ENCODE results near the gene DPPA2.

The DPPA2 gene

DNA sequence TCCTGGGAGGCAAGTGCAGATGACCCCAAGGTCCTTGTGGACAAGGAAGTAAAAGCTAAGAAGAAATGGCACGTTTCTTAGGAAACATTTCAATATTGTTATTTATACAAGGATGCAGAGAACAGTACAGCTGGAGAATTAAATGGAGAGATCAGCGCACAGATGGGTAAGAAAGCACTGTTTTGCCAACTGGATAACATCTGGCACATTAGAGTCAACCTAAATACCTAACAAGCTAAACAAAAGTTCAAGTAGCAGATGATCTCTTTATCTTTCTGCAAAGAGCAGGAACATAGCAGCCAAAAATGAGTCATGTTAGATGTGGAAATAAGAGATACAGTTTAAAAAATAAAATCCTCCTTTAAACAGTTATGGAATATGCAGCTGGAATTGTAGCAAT lies 36.7 kb upstream of the DPPA2 start:
- H3K4me3 ChIP-seq (ENCODE audit: low read depth, low read length) = no peak overlapping the region
- TF ChIP-seq, protein P1, sequence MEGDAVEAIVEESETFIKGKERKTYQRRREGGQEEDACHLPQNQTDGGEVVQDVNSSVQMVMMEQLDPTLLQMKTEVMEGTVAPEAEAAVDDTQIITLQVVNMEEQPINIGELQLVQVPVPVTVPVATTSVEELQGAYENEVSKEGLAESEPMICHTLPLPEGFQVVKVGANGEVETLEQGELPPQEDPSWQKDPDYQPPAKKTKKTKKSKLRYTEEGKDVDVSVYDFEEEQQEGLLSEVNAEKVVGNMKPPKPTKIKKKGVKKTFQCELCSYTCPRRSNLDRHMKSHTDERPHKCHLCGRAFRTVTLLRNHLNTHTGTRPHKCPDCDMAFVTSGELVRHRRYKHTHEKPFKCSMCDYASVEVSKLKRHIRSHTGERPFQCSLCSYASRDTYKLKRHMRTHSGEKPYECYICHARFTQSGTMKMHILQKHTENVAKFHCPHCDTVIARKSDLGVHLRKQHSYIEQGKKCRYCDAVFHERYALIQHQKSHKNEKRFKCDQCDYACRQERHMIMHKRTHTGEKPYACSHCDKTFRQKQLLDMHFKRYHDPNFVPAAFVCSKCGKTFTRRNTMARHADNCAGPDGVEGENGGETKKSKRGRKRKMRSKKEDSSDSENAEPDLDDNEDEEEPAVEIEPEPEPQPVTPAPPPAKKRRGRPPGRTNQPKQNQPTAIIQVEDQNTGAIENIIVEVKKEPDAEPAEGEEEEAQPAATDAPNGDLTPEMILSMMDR (IDR thresholded peaks at IDR 0.05; ENCODE audit: low read depth, low read length) = no peak

DNA sequence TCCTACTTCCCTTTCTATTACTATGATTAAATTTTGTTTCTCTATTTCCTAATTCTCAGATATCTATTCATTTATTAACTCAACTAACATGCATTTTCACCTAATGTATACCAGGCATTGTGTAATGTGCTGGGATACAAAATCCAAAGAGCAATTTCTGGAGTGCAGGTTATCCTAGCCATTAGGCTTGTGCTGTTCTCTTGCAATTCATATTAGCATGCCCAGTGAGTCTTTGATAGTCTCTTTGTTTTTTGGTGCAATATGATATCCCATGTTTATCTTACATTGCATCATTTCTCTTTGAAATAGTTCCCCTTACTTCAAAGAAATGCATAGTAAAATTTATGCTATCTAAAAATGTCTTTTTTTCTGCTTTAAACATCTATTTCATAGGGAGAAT lies 34.9 kb upstream of the DPPA2 start:
- no peak overlapping the region for H3K4me3 ChIP-seq (ENCODE audit: low read depth, low read length)
- TF ChIP-seq, protein P1 (IDR thresholded peaks at IDR 0.05; ENCODE audit: low read depth, low read length) = no peak

DNA sequence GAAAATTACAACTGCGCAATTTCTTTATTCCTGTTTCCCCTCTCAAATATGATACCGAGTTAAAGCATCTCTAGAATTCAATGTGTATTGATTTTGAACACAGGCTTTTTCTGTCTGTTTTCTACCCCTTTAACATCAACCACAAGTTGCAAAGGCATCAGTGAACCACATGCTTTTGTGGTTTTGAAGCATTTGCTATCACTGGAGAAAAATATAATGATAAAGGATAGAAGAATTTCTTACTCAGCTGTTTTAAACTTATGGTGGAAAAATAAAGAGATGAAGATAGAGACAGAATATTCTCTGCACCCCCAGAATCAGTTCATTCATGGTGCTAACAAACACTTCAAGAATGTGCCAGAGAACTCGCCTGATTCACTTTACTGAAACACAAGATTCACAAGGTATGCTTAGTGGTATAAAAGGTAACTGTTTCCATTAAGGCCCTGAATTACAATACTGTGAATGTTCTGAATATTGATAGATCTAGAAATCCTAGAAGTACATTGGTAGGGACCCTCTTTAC lies 30.5 kb upstream of the DPPA2 start:
- TF ChIP-seq, protein P1 (IDR thresholded peaks at IDR 0.05; ENCODE audit: low read depth, low read length) = no peak
- H3K4me3 ChIP-seq (ENCODE audit: low read depth, low read length) = no peak overlapping the region

DNA sequence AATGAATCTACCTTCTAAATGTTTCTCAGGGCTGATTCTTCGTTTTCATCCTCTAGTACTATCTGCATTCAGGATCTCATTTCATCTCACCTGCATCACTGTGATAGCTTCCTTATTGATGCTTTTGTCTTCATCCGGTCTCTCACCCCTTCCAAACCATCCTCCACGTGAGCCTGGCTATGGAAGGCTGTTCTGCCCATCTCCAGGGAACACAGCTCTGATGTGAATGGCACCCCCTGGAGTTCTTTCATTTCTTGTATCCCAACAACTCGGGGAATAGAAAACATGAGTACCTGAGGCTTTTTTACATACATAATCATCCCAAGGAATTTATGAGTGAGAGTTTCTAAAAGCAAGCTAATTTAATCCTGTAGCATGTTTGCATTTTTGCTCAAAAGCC lies 29.8 kb upstream of the DPPA2 start:
- TF ChIP-seq, protein P1 (IDR thresholded peaks at IDR 0.05; ENCODE audit: low read depth, low read length) = no peak
- no peak overlapping the region for H3K4me3 ChIP-seq (ENCODE audit: low read depth, low read length)

DNA sequence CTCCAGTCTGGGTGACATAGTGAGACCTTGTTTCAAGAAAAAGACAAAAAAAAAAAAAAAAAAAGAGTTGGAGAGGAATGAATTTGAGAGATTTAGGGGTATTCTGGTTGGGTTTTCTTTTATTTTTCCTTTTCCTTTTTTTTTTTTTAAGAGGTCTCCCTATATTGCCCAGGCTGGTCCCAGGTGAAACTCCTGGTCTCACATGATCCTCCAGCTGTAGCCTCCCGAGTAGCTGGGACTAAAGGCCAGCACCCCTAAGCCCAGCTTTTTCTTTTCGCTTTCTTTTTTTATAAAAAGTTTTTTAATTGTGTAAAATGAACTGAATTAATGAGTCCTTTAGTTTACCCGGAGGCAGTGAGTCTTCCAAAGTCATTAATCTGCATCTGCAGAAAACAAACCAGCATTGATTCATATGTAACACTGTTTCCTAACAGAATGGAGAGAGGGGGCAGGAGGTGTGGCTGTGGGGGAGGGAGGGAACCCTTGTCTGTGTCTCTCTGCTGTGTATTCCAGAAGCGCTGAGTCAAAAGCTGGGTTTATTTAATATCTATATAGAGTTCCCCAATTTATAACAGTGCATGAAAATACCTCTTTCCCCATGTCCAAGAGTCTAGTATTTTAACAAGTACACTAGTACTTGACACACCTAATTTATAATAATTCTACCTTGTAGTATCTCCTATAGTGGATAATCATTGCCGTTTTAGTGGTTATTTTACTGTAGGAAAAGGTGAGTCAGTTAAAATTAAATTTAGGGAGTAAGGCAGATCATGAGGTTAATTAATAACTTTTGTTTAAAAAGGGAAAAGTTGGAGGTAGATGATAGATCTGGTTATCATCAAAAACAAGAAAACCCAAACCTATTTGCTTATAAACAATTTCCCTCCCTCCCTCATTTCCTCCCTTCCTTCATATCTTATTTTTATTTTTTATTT lies 23.7 kb upstream of the DPPA2 start:
- TF ChIP-seq, protein P1 (IDR thresholded peaks at IDR 0.05; ENCODE audit: low read depth, low read length) = no peak
- no peak overlapping the region for H3K4me3 ChIP-seq (ENCODE audit: low read depth, low read length)

DNA sequence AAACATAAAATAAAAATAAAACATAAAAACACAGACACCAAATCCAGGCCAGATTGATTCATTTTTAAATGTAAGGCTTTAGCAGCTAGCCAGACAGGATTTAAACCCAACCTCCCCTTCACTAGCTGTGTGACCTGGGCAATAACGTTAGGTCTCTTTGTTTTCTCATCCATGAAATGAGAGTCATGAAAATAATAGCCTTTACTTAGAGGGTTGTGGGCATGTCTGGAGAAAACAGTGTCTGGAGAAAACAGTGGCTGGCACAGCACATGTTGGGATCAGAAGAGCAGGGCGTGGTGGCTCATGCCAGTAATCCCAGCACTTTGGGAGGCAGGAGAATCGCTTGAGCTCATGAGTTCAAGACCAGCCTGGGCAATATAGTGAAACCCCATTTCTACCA lies 22.9 kb upstream of the DPPA2 start:
- H3K4me3 ChIP-seq (ENCODE audit: low read depth, low read length) = no peak overlapping the region
- TF ChIP-seq, protein P1 (IDR thresholded peaks at IDR 0.05; ENCODE audit: low read depth, low read length) = no peak

DNA sequence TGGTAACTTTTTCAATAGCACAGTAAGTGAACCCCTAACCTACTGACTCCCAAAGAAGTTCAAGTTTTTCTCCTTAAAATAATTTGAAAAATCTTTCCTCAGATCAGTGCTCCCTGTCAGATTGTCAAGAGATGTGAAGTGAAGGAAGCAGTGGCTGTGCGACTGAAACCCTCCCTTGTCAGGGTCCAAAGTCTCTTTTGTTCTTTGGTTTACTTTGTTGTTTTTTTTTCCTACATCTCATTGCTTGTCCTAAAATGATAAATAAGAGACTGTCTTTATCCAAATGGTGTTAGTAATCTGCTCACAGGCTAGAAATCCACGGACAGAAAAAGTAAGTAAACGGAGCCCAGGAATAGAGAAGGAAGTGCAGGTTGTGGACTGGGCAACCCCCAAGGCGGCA lies 22.0 kb upstream of the DPPA2 start:
- TF ChIP-seq, protein P1 (IDR thresholded peaks at IDR 0.05; ENCODE audit: low read depth, low read length) = no peak
- H3K4me3 ChIP-seq (ENCODE audit: low read depth, low read length) = no peak overlapping the region
